Superior temporal gyrus (tissue), 1 donor: ENCODE data around the gene ARID5B.

Experiments used
- DNase-seq: peaks from one replicate; pipeline ENCODE4 v3.0.0-alpha.2; 2016; ENCODE audit errors: extremely low spot score

Gene ARID5B

GRCh38 chr10:61937631-61938351 is 36.3 kb downstream of the ARID5B start:
- no peak for DNase-seq

DNA sequence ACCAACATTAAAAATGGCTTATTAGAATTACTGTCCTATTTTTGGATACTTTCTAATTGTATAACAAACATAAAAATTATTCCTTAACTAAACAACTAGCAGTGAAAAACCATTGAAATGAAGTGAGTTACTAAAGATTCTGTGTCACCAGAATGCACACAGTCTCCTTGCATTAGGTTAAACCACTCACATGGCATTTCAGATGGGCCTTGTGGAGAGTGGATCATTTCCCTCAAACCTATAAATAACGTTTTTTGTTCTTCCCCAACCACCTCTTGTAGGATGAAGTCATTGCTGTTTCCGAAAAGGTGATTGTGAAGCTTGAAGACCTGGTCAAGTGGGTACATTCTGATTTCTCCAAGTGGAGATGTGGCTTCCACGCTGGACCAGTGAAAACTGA is 38.4 kb downstream of the ARID5B start:
- DNase-seq, result no peak

DNA sequence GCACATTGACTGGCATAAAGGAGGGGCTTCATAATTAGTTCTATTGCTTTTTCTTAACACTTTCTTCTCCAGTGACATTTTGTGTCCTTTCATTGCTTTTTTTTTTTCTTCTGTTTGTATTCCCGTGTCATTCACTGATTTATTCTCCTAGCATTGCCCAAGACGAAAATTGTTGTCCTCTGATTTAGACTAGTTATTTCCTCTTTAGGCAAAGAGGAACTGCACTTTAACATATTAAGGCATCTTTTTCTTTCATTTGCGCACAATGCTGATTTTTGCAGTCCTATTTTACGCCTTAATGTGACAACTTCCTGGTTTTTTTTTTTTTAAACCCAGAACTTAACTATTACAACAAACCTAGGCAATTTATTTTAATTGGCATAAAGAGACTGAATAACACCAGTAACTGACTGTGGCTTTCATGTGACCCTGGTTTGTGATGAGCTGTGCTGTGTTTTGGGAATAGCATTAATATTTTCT is 39.7 kb downstream of the ARID5B start:
- DNase-seq, result no peak

GRCh38 chr10:61942604-61943461 is 41.3 kb downstream of the ARID5B start:
- DNase-seq, result no peak

GRCh38 chr10:61943674-61944378 is 42.3 kb downstream of the ARID5B start:
- peak; percentile 53 for DNase-seq

GRCh38 chr10:61944410-61945147 is 43.1 kb downstream of the ARID5B start:
- DNase-seq, result no peak

- no peak for DNase-seq
These were observed 48.2 kb downstream of the ARID5B start for GRCh38 chr10:61949687-61950086.

DNA sequence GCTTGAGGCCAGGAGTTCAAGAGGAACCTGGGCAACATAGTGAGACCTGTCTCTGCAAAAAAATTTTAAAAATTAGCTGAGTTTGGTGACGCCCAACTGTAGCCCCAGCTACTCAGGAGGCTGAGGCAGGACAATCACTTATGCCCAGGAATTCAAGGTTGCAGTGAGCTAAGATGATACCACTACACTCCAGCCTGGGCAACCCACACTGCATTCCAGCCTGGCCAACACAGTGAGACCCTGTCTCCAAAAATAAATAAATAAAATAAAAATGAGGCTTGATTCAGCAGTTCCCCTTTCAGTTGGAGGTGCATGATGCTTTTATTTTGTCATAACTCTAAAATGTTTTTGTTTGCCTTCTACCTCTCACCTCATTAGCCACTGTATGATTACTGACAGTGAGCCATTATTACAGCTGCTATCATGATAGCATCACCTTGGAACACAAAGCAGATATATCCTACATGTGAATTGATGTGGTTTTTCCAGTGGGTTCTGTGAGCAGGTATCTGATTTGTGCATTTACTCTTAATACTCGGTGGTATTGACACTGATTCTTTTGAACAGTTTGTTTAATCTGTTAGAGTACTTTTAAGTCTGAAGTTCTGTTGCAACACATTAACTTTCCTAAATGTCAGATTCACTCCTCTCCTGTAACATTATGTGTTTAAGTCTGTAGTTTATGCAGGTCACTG is 49.1 kb downstream of the ARID5B start:
- DNase-seq, result no peak

GRCh38 chr10:61951144-61951483 is 49.6 kb downstream of the ARID5B start:
- no peak for DNase-seq

DNA sequence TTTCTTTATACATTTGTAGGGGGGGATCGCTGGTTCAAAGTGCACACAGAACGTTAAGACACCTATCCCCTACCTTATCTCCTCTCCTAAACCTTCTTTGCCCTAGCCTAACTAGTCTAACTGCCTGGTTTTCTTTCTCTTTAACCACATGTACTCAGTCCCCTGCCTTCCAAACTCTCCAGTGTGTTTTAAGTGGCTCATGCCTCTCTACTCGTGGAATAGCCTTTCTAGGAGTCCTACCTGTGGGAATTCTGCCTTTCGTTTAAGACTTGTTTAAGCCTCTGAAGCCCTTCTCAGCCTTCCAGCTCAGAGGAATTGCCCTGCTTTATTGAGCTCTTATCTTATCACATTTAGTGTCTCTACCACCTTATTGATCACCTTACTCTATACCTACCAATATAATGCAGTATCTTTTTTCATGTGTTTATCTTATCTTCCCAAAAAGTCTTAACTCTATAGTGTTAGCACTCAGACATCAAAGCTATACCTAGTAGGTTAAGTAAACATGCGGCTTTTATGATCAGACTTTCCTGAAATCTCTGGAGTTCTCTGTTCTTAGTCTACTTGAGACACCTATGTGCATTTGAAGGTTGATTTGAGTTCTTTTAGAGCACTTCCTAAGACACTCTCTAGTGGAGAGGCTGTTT is 50.7 kb downstream of the ARID5B start:
- no peak for DNase-seq

DNA sequence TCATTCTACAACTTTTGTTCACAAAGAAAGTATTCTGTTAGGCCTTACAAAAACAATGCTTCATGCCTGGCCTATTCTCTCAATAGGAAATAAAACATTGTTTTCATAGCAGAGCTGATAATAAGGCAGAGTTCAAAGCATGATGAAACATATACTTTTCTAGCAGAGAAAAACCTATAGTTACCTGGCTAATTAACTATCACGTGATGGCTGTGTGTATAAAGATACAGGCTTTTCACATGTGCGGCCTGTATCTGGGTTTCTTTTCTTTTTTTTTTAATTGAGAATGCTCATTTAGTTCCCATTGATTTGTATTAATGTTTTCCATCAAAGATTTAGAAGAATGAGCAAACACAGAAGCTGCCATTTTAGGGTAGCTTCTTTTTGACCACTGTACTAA is 51.7 kb downstream of the ARID5B start:
- DNase-seq, result no peak

- DNase-seq, result no peak
These were observed 56.3 kb downstream of the ARID5B start for GRCh38 chr10:61957806-61958205.

DNA sequence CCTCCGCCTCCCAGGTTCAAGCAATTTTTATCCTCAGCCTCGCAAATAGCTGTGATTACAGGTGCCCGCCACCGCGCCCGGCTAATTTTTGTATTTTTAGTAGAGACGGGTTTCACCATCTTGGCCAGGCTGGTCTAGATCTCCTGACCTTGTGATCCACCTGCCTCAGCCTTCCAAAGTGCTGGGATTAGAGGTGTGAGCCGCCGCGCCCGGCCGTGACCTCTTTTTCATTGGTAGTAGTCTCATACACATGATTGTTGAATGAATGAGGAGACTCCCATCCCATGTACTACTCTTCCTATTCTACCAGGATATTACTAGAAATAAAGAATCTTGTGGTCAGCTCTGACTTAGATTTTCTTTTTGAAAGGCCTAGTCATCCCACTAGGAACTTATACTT is 56.8 kb downstream of the ARID5B start:
- no peak for DNase-seq

DNA sequence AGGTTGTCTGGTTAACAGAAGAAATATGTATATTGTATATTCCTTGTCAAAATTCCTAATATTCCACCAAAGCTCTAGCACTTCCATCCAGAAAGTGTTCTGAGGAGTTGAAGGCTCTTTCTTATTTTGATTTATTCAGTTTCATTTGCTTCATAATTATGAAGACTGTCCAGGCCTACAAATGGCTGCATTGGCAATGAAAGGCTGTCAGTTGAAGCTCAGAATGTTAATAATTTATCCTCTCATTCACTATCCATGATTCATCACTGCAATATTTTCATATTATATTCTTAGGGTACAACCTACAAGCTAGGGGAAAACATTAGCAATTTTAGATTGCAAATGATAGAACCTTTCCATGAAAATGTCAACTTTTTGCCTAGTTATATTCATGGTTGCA is 57.3 kb downstream of the ARID5B start:
- DNase-seq, result no peak

DNA sequence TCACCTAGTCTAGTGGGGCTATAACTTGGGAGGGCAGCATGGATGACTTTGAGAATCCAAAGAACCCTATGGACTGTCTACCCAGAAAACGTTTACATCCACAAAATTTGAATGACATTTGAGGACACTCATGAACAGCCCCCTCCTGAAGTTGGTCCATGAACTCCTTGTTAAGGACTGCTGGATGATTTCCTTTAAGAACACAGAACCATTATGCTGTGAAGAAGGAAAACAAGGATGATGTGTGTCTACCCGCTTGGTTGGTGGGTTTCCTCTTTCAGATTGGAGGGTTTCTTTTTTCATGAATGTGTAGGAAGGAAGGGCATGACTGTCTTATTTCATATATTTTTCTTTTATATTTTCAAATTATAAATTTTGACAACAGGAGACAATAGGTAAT is 58.3 kb downstream of the ARID5B start:
- no peak for DNase-seq

DNA sequence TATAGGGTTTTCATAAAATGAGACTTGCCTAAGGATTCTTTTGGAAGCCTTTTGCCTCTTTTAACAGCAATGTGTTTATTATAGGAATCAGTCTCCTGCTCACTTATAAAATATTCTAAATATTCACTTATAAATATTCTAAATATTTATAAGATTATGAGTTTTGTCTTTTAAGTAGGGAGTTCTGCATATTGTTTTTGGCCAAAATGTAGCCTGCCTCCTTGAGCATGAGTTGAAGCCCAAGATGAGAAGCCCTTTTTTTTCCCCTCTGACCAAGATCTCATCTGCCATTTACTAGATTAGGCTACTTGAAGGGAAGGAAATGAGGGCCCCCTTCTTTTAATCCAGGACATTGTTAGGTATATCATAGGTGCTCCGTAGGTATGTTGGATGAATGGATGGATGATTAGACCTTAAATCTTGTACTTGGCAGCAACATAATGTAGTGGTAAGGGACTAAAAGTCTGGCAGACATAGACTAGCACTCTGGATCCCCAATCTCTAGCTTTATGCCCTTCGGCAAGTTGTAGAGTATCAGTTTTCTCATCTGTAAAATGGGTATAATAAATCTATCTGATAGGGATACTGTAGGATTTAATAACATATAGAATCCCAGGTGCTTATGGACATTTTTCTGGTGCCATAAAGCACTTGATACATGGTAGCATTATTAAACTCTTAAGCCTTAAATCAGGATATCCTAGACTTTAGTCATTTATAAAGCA is 59.1 kb downstream of the ARID5B start:
- DNase-seq, result no peak

DNA sequence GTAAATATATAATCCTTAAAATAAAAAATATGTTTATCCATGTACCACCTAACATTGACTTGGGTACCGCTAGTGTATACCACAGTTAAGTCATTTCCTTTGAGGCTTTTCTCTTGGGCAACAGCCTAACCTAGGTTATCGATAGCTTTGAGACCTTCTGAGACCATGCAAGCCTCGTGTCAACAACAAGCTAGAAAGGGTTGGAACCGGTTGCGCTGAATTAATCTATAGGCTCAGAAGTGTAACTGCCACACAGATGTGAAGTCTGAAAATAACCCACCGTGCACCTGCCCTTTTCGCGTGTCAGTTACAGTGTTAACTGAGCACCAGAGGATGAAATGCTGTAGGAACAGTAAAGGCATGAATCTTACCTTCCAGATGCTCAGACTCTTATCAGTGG is 59.8 kb downstream of the ARID5B start:
- no peak for DNase-seq

DNA sequence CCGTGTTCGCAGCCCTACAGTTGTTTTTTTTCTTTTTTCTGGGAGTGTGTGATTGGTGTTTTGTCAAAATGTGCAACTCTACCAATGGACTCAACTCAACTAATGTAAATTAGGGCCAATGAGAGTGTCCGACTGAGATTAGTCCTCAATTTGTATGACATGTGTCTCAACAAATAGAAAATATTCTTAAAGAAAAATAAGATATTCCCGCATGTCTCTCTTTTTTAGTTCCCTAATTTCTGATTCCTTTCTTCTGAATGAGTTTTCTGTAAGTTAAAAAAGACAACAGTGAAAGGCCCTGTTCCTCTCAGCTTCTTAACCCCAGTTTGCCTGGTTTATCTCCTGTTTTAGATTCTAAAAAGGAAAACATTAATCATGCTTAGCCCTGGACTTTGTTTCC is 61.5 kb downstream of the ARID5B start:
- DNase-seq, result no peak

GRCh38 chr10:61963669-61964058 is 62.2 kb downstream of the ARID5B start:
- DNase-seq, result no peak

- no peak for DNase-seq
These were observed 62.7 kb downstream of the ARID5B start for GRCh38 chr10:61964059-61964709.
